Thoracic aorta (tissue), 2 donors: ENCODE data around the gene CES5A. TPM values are rescaled to one million over a fixed set of nuclear protein-coding genes. Genes with fewer than 3 reads are reported as not detected.
"Not testable (repeated sequence)": the region's sequence is repeated elsewhere in the genome, so short reads cannot be mapped to it uniquely, and the experiment has no call there.

Source experiments
- ATAC-seq: fragments of 150-250 bp; one replicate; pipeline ENCODE4 v1.8.0; 2017; ENCODE audit warnings: low read depth; ENCODE audit not compliant: insufficient number of reproducible peaks, low FRiP score
- DNase-seq: peaks from one replicate; pipeline ENCODE4 v3.0.0-alpha.2; 2020; ENCODE audit warnings: low spot score
- H3K27ac ChIP-seq, 2 donors: fragments of 200-600 bp; sonication (generic); 1 replicate in 1 of 2; 2 replicates in 1 of 2; pipeline ENCODE4 v1.5.1; 2016; ENCODE audit warnings: mild to moderate bottlenecking in 2 of 2, moderate library complexity in 2 of 2
- H3K27me3 ChIP-seq: fragments of 200-600 bp; sonication (generic); replicated peaks from 2 replicates; pipeline ENCODE4 v1.6.0; 2016; ENCODE audit warnings: mild to moderate bottlenecking; ENCODE audit not compliant: insufficient read depth
- H3K36me3 ChIP-seq: fragments of 200-600 bp; sonication (generic); one replicate; pipeline ENCODE4 v1.5.1; 2016
- H3K4me1 ChIP-seq, 2 donors: fragments of 200-600 bp; sonication (generic); 1 replicate in 1 of 2; 2 replicates in 1 of 2; pipeline versions ENCODE4 v1.5.1 to v1.6.0; 2016; ENCODE audit warnings: low read depth in 2 of 2, mild to moderate bottlenecking in 1 of 2; ENCODE audit not compliant: control insufficient read depth in 1 of 2
- H3K4me3 ChIP-seq: fragments of 200-600 bp; sonication (generic); 2 replicates; pipeline ENCODE4 v1.5.1; 2016; ENCODE audit warnings: mild to moderate bottlenecking
- H3K9me3 ChIP-seq: fragments of 200-600 bp; sonication (generic); 2 replicates; pipeline ENCODE4 v1.5.1; 2016
- CTCF ChIP-seq: fragments of 200-600 bp; sonication (generic); IDR thresholded peaks from one replicate; pipeline ENCODE4 v1.5.1; 2019; ENCODE audit warnings: antibody characterized with exemption
- total RNA-seq, 2 donors: library from RNA; depleted of rRNA; stranded (reverse); fragments of >200 nt; gene quantifications; one replicate each; pipeline versions ENCODE4 v1.1.0 to v1.2.3, GENCODE V29; 2016

The CES5A gene
- total RNA-seq, 2 donors from 2014 or later = not detected

- TF ChIP-seq CTCF = no peak
- Histone ChIP-seq H3K27me3 (no peaks in the 10 kb centered on the region), H3K4me3 (no peak overlapping the region), H3K36me3 (no peaks in the 10 kb centered on the region), H3K27ac (no peak overlapping the region), H3K9me3 (no peaks in the 10 kb centered on the region), H3K4me1 (no peaks in the 10 kb centered on the region)
- no peak for DNase-seq
- ATAC-seq = no peak
These were observed 50.6 kb downstream of the CES5A start for GRCh38 chr16:55824473-55825000.

- no peak overlapping the region for H3K27ac ChIP-seq
- H3K36me3 ChIP-seq = no peaks in the 10 kb centered on the region
- no peaks in the 10 kb centered on the region for H3K27me3 ChIP-seq
- H3K4me1 ChIP-seq = no peaks in the 10 kb centered on the region
- ATAC-seq = no peak
- no peak for DNase-seq
- no peak for TF ChIP-seq CTCF
- H3K9me3 ChIP-seq = no peaks in the 10 kb centered on the region
- no peak overlapping the region for H3K4me3 ChIP-seq
These were observed 52.8 kb downstream of the CES5A start for GRCh38 chr16:55822280-55822810.

- TF ChIP-seq CTCF = no peak
- H3K4me3 ChIP-seq = no peak overlapping the region
- no peaks in the 10 kb centered on the region for H3K27me3 ChIP-seq
- H3K27ac ChIP-seq = no peak overlapping the region
- H3K4me1 ChIP-seq = no peaks in the 10 kb centered on the region
- H3K36me3 ChIP-seq = no peaks in the 10 kb centered on the region
- no peak for DNase-seq
- ATAC-seq = no peak
- H3K9me3 ChIP-seq = no peaks in the 10 kb centered on the region
These were observed 54.0 kb downstream of the CES5A start for GRCh38 chr16:55821210-55821609.

- Histone ChIP-seq H3K4me3 (no peak overlapping the region), H3K27me3 (no peaks in the 10 kb centered on the region), H3K9me3 (no peaks in the 10 kb centered on the region), H3K36me3 (no peaks in the 10 kb centered on the region), H3K27ac (no peak overlapping the region), H3K4me1 (no peaks in the 10 kb centered on the region)
- ATAC-seq = no peak
- DNase-seq = no peak
- TF ChIP-seq CTCF = no peak
These were observed 54.6 kb downstream of the CES5A start for GRCh38 chr16:55820615-55821014.

GRCh38 chr16:55817236-55817912 lies 57.8 kb downstream of the CES5A start:
- no peaks in the 10 kb centered on the region for H3K36me3 ChIP-seq
- no peak overlapping the region for H3K27ac ChIP-seq
- no peaks in the 10 kb centered on the region for H3K27me3 ChIP-seq
- no peaks in the 10 kb centered on the region for H3K4me1 ChIP-seq
- ATAC-seq = no peak
- DNase-seq = no peak
- no peak overlapping the region for H3K4me3 ChIP-seq
- no peaks in the 10 kb centered on the region for H3K9me3 ChIP-seq
- no peak for TF ChIP-seq CTCF

GRCh38 chr16:55816222-55816621 lies 59.0 kb downstream of the CES5A start:
- not testable (repeated sequence) for H3K27ac ChIP-seq, H3K27me3 ChIP-seq, ATAC-seq, H3K4me3 ChIP-seq, DNase-seq, H3K36me3 ChIP-seq, H3K9me3 ChIP-seq, H3K4me1 ChIP-seq
